ENCODE results near the gene NTN1. TPM values are rescaled to one million over a fixed set of nuclear protein-coding genes. Genes with fewer than 3 reads are reported as not detected.
"Not testable (repeated sequence)": the region's sequence is repeated elsewhere in the genome, so short reads cannot be mapped to it uniquely, and the experiment has no call there.

The NTN1 gene
- total RNA-seq, 1 donor = 1.1 TPM

DNA sequence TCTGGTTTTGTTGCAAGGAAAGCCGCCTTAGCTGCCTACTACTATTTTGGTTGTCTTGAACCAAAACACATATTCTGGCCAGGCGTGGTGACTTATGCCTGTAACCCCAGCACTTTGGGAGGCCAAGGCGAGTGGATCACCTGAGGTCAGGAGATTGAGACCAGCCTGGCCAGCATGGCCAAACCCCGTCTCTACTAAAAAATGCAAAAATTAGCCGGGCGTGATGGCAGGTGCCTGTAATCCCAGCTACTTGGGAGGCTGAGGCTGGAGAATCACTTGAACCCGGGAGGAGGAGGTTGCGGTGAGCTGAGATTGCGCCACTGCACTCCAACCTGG is 236.3 kb downstream of the NTN1 start:
- DNase-seq (ENCODE audit: low read depth in 2 of 3, low spot score in 2 of 3) = not testable (repeated sequence)

DNA sequence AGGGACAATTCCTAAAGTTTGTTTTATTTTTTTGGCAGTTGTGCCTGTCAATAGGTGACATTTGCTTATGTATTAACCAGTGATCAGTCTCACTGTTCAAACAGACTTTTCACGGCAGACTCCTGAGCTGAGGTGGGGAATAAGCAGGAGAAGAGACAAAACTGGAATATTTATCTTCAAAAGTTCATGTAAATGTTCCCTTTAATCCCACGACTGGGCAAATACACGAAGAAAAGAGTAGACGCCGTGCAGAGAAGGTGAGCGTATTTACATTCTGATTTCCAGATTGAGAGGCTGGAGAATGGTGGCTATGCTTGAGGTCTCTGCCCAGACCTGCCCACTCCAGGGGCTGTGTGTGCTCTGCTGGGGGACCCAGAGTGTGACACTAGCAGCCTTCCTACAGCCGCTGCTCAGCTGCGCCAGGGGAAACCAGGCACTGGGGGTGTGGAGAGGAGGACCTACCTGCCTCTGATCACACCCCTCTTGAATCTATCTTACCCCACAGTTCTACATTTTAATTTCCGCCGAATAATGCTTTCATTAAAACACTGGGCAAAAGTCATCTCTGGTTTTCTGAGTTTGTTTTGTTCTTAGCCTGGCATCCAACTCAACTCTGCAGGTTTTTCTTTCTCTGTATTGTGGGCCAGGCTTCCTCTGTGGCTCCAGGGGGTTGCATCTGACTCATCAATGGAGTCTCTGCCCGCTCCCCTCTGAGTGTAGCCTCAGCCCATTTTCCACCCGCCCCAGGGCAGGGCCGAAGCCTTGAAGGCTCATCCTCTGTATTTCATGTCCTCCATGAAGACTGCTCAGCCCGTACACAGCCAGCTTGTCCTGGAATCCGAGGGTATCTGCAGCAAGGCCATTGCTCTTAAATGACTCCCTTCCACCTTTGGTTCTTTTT is 237.1 kb downstream of the NTN1 start:
- DNase-seq (ENCODE audit: low read depth in 2 of 3, low spot score in 2 of 3) = peak in 2 of 3 donors; percentile 23 to 47

GRCh38 chr17:9259419-9259818 is 238.1 kb downstream of the NTN1 start:
- DNase-seq (ENCODE audit: low read depth in 2 of 3, low spot score in 2 of 3) = no peak

GRCh38 chr17:9261081-9262012 is 240.0 kb downstream of the NTN1 start:
- peak in 1 of 3 donors; percentile 25 for DNase-seq (ENCODE audit: low read depth in 2 of 3, low spot score in 2 of 3)

DNA sequence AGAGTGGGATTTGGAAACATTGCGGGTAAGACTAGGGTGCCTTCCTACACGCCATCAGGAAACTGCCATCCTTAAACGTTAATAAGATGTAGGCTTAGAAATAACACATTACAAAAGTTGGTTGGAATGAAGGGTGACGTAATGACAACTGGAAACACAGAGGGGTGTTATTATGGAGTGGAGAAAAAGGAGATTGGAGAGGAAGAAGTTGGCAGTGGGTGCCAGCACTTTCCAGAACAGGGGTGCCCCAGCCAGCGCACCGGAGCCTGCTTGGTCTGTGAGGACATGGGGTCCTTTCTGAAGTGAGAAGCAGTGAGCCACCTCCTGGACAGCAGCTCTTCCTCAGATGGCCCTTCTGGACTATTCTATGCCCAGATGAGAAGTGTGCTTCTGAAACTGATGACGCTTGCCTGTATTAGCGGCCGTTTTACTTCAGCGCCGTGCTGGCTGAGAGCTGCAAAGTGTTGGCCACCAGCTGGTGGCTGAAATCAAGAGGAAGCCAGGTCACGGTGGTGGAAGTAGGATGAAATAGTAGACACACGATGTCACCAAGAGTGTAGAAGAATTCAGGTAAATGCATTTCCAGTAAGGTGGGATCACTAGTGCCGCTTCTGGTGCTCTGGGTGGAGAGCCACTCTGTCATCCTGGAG is 244.8 kb downstream of the NTN1 start:
- DNase-seq (ENCODE audit: low read depth in 2 of 3, low spot score in 2 of 3) = no peak

GRCh38 chr17:9266697-9267117 is 245.4 kb downstream of the NTN1 start:
- DNase-seq (ENCODE audit: low read depth in 2 of 3, low spot score in 2 of 3) = no peak

DNA sequence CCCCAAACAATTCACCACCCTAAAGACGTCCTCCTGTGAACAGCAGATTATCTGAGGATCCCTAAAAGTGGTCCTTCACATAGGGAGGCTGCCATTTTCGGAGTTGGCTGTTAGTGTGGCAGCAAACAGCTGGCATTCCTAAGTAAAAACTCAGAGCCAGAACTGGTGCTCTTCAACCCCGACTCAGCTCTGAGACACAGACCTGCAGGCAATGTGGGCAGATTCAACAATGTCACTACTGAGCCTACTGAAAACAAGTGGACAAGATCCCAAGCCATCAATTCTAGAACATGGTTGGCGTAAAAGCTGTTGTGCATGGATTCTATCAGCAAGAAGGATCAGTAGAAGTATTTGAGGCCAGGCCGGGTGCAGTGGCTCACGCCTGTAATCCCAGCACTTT is 247.2 kb downstream of the NTN1 start:
- no peak for DNase-seq (ENCODE audit: low read depth in 2 of 3, low spot score in 2 of 3)

GRCh38 chr17:9269350-9270035 is 248.2 kb downstream of the NTN1 start:
- no peak for DNase-seq (ENCODE audit: low read depth in 2 of 3, low spot score in 2 of 3)

DNA sequence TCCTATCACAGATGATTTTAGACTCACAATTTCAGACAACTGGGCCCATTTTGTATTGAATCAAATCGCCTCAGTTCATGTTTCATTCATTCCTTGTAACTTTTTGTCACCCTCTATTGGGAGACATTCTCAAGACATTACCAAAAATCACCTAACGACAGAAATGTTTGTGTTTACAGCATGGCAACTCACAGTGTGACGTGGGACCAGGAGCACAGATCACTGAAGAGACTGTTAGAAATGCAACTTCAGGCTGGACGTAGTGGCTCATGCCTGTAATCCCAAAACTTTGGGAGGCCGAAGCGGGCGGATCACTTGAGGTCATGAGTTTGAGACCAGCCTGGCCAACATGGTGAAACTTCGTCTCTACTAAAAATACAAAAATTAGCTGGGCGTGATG is 249.6 kb downstream of the NTN1 start:
- no peak for DNase-seq (ENCODE audit: low read depth in 2 of 3, low spot score in 2 of 3)

GRCh38 chr17:9271989-9272388 is 250.7 kb downstream of the NTN1 start:
- DNase-seq (ENCODE audit: low read depth in 2 of 3, low spot score in 2 of 3) = no peak

GRCh38 chr17:9272501-9273200 is 251.3 kb downstream of the NTN1 start:
- DNase-seq (ENCODE audit: low read depth in 2 of 3, low spot score in 2 of 3) = no peak

DNA sequence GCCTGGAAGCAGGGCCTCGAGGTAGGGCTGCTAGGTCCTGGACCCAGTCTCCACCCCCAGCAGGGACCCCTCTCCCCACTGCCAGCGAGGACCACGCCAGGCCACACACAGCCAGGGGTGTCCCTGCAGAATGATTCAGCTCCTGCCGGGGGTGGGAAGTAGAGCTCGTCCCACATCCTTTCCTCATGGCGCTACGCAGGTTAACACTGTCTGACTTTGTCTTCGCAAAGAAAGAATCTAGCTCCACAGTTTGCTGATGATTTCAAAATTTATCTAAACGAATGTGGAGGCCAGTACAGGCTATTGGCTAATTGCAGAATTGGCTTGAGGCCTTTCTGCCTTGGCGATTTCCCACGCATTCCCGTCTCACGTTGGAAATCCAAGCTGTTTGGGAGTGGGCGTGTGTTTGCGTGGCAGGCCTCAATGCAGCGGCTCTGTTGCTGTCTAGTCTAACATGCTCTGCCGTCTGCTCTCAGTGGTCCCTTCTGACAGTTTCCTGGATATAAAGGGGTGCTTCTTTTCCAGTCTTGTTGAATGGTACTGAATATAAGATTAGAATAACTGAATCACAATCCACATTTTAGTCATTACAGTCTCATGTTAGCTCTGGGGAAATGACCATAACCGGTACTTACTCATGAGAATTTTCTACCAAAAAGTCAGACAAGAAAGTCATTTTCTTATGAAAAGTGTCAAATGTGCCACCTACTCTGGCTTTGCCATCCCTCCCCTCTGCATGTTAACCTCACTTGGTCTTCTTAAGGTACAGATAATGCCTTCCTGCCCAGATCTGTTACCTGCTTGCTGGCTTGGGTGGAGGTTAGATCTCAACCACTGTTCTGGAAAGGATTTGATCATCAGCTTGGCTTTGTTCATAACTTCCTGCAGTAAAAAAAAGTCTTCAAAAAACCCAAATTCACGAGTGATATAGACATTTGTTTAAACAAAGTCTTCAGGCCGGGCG is 252.4 kb downstream of the NTN1 start:
- DNase-seq (ENCODE audit: low read depth in 2 of 3, low spot score in 2 of 3) = no peak

GRCh38 chr17:9274973-9275372 is 253.7 kb downstream of the NTN1 start:
- no peak for DNase-seq (ENCODE audit: low read depth in 2 of 3, low spot score in 2 of 3)

DNA sequence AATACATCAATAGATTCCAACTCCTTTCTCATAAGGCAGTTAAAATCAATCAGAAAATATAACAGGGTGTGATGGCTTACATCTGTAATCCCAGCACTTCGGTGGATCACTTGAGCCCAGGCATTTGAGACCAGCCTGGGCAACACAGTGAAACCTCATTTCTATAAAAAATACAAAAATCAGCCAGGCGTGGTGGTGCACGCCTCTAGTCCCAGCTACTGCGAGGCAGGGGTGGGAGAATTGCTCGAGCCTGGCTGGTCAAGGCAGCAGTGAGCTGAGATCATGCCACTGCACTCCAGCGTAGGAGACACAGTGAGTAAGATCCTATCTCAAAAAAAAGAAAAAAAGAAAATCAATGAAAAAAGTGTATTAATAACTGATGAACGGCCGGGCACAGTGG is 258.6 kb downstream of the NTN1 start:
- no peak for DNase-seq (ENCODE audit: low read depth in 2 of 3, low spot score in 2 of 3)

- DNase-seq (ENCODE audit: low read depth in 2 of 3, low spot score in 2 of 3) = no peak
These were observed 262.6 kb downstream of the NTN1 start for GRCh38 chr17:9283909-9284308.

GRCh38 chr17:9284884-9285283 is 263.6 kb downstream of the NTN1 start:
- no peak for DNase-seq (ENCODE audit: low read depth in 2 of 3, low spot score in 2 of 3)

DNA sequence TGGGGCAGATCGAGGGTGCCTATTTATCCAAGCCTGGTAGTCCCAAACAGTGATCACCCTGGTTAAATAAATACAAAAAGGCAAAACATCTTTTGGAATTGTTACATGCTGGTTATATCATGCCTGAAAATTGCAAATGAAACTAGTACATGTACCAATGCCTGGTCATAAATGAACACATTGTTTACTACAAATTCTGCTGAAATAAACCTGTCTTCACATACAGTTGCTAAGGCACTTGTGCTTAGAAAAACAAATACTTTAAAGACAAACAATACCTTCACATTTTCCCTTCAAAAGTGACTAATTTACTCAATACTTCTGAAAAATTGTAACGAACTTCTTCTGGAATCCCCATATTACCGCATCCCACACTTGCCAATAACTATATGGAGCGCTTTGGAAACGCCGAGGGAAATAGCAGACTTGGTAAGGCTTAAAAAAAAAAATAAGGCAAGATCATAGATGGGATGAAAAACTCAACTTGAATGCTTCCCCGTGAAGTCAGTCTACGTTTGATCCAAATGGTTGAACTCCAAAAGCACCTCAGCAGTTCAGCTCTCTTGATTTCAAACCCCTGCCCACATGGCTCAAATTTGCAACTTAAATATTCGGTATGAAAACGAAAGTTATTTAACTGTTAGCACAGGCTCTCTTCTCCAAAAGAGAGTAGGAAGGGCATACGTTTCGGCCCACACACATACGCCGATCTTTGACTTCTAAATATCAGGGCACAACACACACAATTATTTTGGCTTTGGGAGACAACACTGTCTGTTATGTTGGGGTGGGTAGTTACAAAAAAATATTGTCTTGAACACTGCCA is 264.5 kb downstream of the NTN1 start:
- DNase-seq (ENCODE audit: low read depth in 2 of 3, low spot score in 2 of 3) = no peak

- no peak for DNase-seq (ENCODE audit: low read depth in 2 of 3, low spot score in 2 of 3)
These were observed 265.1 kb downstream of the NTN1 start for GRCh38 chr17:9286434-9286833.
